ENCODE results near the gene TMC6.

TMC6 gene

GRCh38 chr17:78135858-78136500 lies 7.4 kb upstream of the TMC6 start:
- DNase-seq (ENCODE audit: low read depth): no peak

- DNase-seq (ENCODE audit: low read depth): no peak
These were observed 6.4 kb upstream of the TMC6 start for GRCh38 chr17:78134899-78135385.

- no peak for DNase-seq (ENCODE audit: low read depth)
These were observed 5.7 kb upstream of the TMC6 start for GRCh38 chr17:78133971-78134898.

GRCh38 chr17:78133179-78133951 lies 4.8 kb upstream of the TMC6 start:
- no peak for DNase-seq (ENCODE audit: low read depth)

- DNase-seq (ENCODE audit: low read depth): no peak
These were observed 4.2 kb upstream of the TMC6 start for GRCh38 chr17:78132767-78133178.

- DNase-seq (ENCODE audit: low read depth): no peak
These were observed 3.6 kb upstream of the TMC6 start for GRCh38 chr17:78132084-78132676.

GRCh38 chr17:78131172-78132083 lies 2.9 kb upstream of the TMC6 start:
- DNase-seq (ENCODE audit: low read depth): no peak

GRCh38 chr17:78130437-78131101 lies 2.0 kb upstream of the TMC6 start, which contains the start of gene TMC8:
Gene TMC8, plus strand, starts transcription at chr17:78130771. Its CDS starts 818 bp downstream, at chr17:78131589.
- no peak for DNase-seq (ENCODE audit: low read depth)

GRCh38 chr17:78130090-78130436 lies 1.5 kb upstream of the TMC6 start:
- no peak for DNase-seq (ENCODE audit: low read depth)

GRCh38 chr17:78129351-78130089 lies 965 bp upstream of the TMC6 start:
- DNase-seq (ENCODE audit: low read depth): no peak

GRCh38 chr17:78127888-78128550 lies 536 bp downstream of the TMC6 start:
- no peak for DNase-seq (ENCODE audit: low read depth)

GRCh38 chr17:78127239-78127887 lies 1.2 kb downstream of the TMC6 start:
- DNase-seq (ENCODE audit: low read depth): no peak

- no peak for DNase-seq (ENCODE audit: low read depth)
These were observed 1.7 kb downstream of the TMC6 start for GRCh38 chr17:78126895-78127238.

- no peak for DNase-seq (ENCODE audit: low read depth)
These were observed 2.3 kb downstream of the TMC6 start for GRCh38 chr17:78125976-78126894.

GRCh38 chr17:78125138-78125913 lies 3.2 kb downstream of the TMC6 start:
- no peak for DNase-seq (ENCODE audit: low read depth)

- DNase-seq (ENCODE audit: low read depth): no peak
These were observed 3.8 kb downstream of the TMC6 start for GRCh38 chr17:78124836-78125137.

Measured in fibroblast of the conjunctiva (primary cell).